HepG2 (cell line): ENCODE results near the gene FAM219A. TPM values are rescaled to one million over a fixed set of nuclear protein-coding genes. Genes with fewer than 3 reads are reported as not detected.

Source experiments
- IRF2 ChIP-seq: IDR thresholded peaks from 2 replicates; pipeline ENCODE4 v1.6.1; 2018; ENCODE audit warnings: missing genetic modification reagents, missing compliant biosample characterization
- KLF6 ChIP-seq: IDR thresholded peaks from 2 replicates; pipeline ENCODE4 v1.8.0; 2016; ENCODE audit warnings: missing biosample characterization, missing genetic modification reagents
- KMT2A ChIP-seq: sonication (generic); formaldehyde crosslinking; IDR thresholded peaks from 2 replicates; pipeline ENCODE4 v1.4.0; 2020; ENCODE audit warnings: missing genetic modification reagents
- SAP130 ChIP-seq: IDR thresholded peaks from 2 replicates; pipeline ENCODE4 v1.6.1; 2016; ENCODE audit warnings: low read depth
- TSC22D2 ChIP-seq: sonication (generic); formaldehyde crosslinking; IDR thresholded peaks from 2 replicates; pipeline ENCODE4 v1.5.1; 2020; ENCODE audit warnings: missing genetic modification reagents, mild to moderate bottlenecking, borderline replicate concordance
- YEATS2 ChIP-seq: sonication (generic); formaldehyde crosslinking; IDR thresholded peaks from 2 replicates; pipeline ENCODE4 v1.4.0; 2020; ENCODE audit warnings: missing genetic modification reagents, borderline replicate concordance
- ZGPAT ChIP-seq: IDR thresholded peaks from 2 replicates; pipeline ENCODE4 v1.6.1; 2016; ENCODE audit warnings: mild to moderate bottlenecking
- ZNF232 ChIP-seq: sonication (generic); formaldehyde crosslinking; IDR thresholded peaks from 2 replicates; pipeline ENCODE4 v1.4.0; 2020; ENCODE audit warnings: missing genetic modification reagents, borderline replicate concordance
- ZNF317 ChIP-seq: sonication (generic); formaldehyde crosslinking; IDR thresholded peaks from 2 replicates; pipeline ENCODE4 v1.5.0; 2020; ENCODE audit warnings: mild to moderate bottlenecking, missing genetic modification reagents
- ZNF556 ChIP-seq: sonication (generic); formaldehyde crosslinking; IDR thresholded peaks from 2 replicates; pipeline ENCODE4 v1.4.0; 2020; ENCODE audit warnings: mild to moderate bottlenecking, missing genetic modification reagents, borderline replicate concordance
- ZNF772 ChIP-seq: sonication (generic); formaldehyde crosslinking; IDR thresholded peaks from 2 replicates; pipeline ENCODE4 v1.5.0; 2020; ENCODE audit warnings: mild to moderate bottlenecking, missing genetic modification reagents
- polyA plus RNA-seq, 8 experiments: library from polyadenylated mRNA; depleted of rRNA in 3 of 8; stranded (reverse) in 7 of 8; unstranded in 1 of 8; fragments of >200 nt; fragmentation: Illumina TruSeq in 4 of 8; extraction: Trizol in 4 of 8; gene quantifications; 2 replicates each; pipeline versions ENCODE4 v1.2.1 to v1.2.3, GENCODE V29; 2011 to 2016; ENCODE audit warnings: low read depth in 4 of 8, missing spikeins in 1 of 8, mixed read lengths in 1 of 8; ENCODE audit not compliant: insufficient read depth in 1 of 8
- total RNA-seq, 5 experiments: library from RNA; depleted of rRNA; stranded (reverse); fragments of >200 nt; fragmentation: Illumina TruSeq; extraction: Trizol; gene quantifications; 2 replicates each; pipeline ENCODE4 v1.2.3, GENCODE V29; 2016; ENCODE audit warnings: low read depth in 1 of 5
- TF ChIP-seq, protein P1 (sequence below): sonication (generic); formaldehyde crosslinking; IDR thresholded peaks from 2 replicates; pipeline ENCODE4 v1.4.0; 2020; ENCODE audit warnings: mild to moderate bottlenecking, missing genetic modification reagents
- TF ChIP-seq, protein P2 (sequence below): sonication (generic); formaldehyde crosslinking; conservative IDR thresholded peaks from 2 replicates; pipeline ENCODE4 v1.4.0; 2020; ENCODE audit warnings: mild to moderate bottlenecking, missing genetic modification reagents, moderate library complexity
- TF ChIP-seq, protein P3 (sequence below): IDR thresholded peaks from 2 replicates; pipeline ENCODE4 v1.6.1; 2018; ENCODE audit warnings: missing genetic modification reagents

FAM219A gene
- total and polyA plus RNA-seq, 2 of the 13 experiments (the other 11 are each of a cell fraction or from before 2014, with no cell fraction given) = 3.9 to 6.4 TPM

GRCh38 chr9:34379334-34380033, 78.9 kb downstream of the FAM219A start (continued):
- TF ChIP-seq, protein P1, sequence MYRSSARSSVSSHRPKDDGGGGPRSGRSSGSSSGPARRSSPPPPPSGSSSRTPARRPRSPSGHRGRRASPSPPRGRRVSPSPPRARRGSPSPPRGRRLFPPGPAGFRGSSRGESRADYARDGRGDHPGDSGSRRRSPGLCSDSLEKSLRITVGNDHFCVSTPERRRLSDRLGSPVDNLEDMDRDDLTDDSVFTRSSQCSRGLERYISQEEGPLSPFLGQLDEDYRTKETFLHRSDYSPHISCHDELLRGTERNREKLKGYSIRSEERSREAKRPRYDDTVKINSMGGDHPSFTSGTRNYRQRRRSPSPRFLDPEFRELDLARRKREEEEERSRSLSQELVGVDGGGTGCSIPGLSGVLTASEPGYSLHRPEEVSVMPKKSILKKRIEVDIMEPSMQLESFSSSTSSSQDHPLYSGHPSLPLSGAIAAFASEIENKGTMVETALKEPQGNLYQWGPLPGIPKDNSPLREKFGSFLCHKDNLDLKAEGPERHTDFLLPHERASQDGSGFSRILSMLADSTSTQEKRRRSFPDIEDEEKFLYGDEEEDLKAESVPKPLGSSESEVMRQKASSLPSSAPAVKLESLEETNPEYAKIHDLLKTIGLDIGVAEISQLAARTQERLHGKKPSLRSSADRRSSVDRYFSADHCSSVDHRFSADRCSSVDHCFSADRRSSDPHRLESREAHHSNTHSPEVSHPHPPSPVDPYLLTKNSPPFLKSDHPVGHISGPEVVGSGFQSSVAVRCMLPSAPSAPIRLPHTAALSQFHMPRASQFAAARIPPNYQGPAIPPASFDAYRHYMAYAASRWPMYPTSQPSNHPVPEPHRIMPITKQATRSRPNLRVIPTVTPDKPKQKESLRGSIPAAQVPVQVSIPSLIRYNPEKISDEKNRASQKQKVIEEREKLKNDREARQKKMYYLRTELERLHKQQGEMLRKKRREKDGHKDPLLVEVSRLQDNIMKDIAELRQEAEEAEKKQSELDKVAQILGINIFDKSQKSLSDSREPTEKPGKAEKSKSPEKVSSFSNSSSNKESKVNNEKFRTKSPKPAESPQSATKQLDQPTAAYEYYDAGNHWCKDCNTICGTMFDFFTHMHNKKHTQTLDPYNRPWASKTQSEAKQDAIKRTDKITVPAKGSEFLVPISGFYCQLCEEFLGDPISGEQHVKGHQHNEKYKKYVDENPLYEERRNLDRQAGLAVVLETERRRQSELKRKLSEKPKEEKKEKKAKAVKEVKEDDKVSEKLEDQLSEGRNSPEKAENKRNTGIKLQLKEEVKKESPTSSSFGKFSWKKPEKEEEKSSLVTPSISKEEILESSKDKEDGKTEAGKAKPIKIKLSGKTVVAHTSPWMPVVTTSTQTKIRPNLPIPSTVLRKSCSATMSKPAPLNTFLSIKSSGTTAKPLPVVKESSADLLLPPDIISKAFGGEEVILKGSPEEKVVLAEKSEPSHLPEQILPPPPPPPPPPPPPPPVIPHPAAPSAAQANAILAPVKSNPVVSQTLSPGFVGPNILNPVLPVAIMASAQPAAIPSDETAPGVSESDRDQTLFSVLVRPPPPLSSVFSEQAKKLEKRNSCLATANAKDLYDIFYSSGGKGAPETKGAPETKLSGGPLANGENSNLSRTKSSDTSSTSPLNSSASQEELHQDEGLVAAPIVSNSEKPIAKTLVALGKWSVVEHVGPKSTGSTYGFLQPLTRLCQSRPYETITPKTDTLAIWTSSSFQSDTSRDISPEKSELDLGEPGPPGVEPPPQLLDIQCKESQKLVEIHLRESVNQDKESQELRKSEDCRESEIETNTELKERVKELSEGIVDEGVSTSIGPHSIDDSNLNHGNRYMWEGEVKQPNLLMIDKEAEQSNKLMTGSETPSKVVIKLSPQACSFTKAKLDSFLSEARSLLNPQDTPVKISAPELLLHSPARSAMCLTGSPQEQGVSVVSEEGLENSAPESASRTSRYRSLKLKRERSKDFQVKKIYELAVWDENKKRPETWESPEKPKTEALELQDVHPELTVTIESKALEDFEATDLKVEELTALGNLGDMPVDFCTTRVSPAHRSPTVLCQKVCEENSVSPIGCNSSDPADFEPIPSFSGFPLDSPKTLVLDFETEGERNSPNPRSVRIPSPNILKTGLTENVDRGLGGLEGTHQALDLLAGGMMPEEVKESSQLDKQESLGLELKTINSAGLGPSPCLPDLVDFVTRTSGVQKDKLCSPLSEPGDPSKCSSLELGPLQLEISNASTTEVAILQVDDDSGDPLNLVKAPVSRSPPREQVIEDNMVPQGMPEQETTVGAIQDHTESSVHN (CRISPR knock-in tag) = 0 out of 2 replicates have a peak, but pooled peaks have one; percentile 14
- TF ChIP-seq KLF6 (CRISPR knock-in tag) (0 out of 2 replicates have a peak, but pooled peaks have one; percentile 37), YEATS2 (peak; percentile 69; the same call in 1 of the 2 replicates), TSC22D2 (peak; percentile 78; the same call in 1 of the 2 replicates), ZNF232 (CRISPR knock-in tag) (0 out of 2 replicates have a peak, but pooled peaks have one; percentile 71), ZNF556 (CRISPR knock-in tag) (peak; percentile 67; the same call in 1 of the 2 replicates), SAP130 (peak; percentile 77), ZNF772 (CRISPR knock-in tag) (0 out of 2 replicates have a peak, but pooled peaks have one; percentile 48), IRF2 (peak; percentile 72; the same call in 1 of the 2 replicates), ZNF317 (CRISPR knock-in tag) (no peak), ZGPAT (0 out of 2 replicates have a peak, but pooled peaks have one; percentile 43), KMT2A (no peak)
- TF ChIP-seq, protein P2, sequence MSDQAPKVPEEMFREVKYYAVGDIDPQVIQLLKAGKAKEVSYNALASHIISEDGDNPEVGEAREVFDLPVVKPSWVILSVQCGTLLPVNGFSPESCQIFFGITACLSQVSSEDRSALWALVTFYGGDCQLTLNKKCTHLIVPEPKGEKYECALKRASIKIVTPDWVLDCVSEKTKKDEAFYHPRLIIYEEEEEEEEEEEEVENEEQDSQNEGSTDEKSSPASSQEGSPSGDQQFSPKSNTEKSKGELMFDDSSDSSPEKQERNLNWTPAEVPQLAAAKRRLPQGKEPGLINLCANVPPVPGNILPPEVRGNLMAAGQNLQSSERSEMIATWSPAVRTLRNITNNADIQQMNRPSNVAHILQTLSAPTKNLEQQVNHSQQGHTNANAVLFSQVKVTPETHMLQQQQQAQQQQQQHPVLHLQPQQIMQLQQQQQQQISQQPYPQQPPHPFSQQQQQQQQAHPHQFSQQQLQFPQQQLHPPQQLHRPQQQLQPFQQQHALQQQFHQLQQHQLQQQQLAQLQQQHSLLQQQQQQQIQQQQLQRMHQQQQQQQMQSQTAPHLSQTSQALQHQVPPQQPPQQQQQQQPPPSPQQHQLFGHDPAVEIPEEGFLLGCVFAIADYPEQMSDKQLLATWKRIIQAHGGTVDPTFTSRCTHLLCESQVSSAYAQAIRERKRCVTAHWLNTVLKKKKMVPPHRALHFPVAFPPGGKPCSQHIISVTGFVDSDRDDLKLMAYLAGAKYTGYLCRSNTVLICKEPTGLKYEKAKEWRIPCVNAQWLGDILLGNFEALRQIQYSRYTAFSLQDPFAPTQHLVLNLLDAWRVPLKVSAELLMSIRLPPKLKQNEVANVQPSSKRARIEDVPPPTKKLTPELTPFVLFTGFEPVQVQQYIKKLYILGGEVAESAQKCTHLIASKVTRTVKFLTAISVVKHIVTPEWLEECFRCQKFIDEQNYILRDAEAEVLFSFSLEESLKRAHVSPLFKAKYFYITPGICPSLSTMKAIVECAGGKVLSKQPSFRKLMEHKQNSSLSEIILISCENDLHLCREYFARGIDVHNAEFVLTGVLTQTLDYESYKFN = peak; percentile 52
- TF ChIP-seq, protein P3, sequence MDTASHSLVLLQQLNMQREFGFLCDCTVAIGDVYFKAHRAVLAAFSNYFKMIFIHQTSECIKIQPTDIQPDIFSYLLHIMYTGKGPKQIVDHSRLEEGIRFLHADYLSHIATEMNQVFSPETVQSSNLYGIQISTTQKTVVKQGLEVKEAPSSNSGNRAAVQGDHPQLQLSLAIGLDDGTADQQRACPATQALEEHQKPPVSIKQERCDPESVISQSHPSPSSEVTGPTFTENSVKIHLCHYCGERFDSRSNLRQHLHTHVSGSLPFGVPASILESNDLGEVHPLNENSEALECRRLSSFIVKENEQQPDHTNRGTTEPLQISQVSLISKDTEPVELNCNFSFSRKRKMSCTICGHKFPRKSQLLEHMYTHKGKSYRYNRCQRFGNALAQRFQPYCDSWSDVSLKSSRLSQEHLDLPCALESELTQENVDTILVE (CRISPR knock-in tag) = peak; percentile 18; the same call in 1 of the 2 replicates
